ENCODE results near the gene UQCC5.

Gene UQCC5

DNA sequence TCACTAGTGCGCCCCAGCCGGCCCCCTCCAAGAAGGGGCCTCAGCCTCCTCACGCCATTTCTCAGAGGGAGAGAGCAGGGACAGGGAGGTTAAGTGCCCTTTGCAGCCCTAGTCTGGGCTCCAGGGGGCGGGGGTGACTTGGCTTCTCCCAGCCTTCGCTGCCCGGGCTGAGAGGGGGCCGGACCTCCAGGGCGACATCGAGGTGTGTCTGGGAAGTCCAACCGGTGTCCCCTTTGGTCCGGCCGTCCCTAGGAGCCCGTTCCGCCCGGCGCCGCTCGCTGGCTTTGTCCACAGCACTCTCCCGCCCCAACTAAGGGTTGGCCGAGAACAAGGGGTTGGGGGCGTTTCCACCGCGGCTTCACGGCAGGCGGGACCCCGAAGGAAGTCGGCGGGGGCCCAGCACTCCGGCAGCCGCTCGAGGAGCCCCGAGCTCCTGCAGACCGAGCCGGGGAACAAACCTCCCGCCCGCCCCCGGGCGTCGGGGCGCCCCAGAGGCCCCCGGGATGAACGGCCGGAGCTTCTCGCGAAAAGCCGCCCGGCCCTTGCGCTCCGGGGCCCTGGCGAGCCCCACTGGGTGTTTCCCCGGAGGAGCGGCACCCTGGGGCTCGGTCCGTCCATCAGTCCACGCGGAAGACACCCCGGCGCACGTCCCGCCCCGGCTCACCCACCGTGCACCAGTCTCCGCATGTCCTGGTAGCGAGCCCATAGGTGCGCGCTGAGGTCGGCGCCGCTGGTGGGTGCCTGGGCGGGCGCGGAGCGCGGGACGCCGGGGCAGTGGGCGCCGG lies 3.4 kb upstream of the UQCC5 start:
- DNase-seq: peak in 1 of 56 donors; percentile 36

GRCh38 chr3:52533623-52534280 lies 2.7 kb upstream of the UQCC5 start, which contains the start of gene NT5DC2:
Gene NT5DC2, minus strand, starts transcription at chr3:52533857. Its CDS starts 120 bp downstream, at chr3:52533737.
- DNase-seq: peak in 30 of 56 donors; percentile 22 to 79 (median 46)

- DNase-seq: peak in 2 of 56 donors; percentile 37 to 52
Observed at GRCh38 chr3:52534281-52535183, 1.9 kb upstream of the UQCC5 start.

DNA sequence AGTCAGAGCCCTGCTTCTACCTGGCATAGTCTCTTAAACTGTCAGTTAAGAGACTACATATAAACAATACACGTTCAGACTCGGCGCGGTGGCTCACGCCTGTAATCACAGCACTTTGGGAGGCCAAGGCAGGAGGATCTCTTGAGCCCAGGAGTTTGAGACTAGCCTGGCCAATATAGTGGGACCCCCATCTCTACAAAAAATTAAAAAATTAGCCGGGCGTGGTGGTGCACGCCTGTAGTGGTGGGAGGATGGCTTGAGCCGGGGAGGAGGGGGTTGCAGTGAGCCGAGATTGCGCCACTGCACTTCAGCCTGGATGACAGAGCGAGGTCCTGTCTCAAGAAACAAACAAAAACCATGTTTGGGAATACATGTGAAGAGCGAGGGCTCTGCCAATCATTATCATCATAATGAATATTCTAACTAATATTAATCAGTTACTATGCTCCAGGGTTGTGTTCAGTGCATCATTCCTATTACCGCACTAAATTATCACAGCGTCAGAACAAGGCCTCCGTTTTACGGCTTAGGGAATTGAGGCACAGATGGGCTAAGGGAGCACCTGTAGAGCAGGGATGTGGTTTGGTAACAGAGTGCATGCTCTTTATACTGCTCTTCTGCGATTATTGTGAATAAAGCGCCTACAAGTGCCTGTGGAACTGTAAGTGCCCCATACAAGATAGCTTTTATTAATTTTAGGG lies 844 bp upstream of the UQCC5 start:
- DNase-seq: no peak

GRCh38 chr3:52536112-52536368 lies 365 bp upstream of the UQCC5 start:
- DNase-seq: no peak

GRCh38 chr3:52537165-52537620 lies 788 bp downstream of the UQCC5 start:
- DNase-seq: peak in 1 of 56 donors; percentile 50

- peak in 1 of 56 donors; percentile 36 for DNase-seq
Observed at GRCh38 chr3:52537726-52538421, 1.5 kb downstream of the UQCC5 start.

GRCh38 chr3:52539010-52539653 lies 2.7 kb downstream of the UQCC5 start:
- no peak for DNase-seq

DNA sequence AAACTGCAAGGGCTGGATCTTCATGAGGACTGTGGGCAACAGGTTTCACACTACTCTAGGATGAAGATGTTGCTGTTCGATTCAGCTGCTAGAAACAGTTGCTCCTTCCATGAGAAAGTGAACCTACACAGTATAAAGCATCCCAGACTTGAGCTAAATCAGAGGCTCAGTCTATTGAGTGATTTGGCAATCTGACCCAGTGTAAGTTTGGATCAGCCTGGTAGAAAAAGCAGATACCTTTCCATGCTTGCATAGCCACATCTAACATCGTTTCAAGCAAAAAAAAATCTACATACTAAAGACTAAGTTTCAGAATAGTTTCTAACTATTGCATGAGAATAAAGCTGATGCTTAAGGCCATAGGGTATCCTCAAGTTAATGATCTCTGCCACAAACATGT lies 4.6 kb downstream of the UQCC5 start:
- DNase-seq: no peak

GRCh38 chr3:52544937-52545336 lies 8.5 kb downstream of the UQCC5 start:
- DNase-seq: no peak

DNA sequence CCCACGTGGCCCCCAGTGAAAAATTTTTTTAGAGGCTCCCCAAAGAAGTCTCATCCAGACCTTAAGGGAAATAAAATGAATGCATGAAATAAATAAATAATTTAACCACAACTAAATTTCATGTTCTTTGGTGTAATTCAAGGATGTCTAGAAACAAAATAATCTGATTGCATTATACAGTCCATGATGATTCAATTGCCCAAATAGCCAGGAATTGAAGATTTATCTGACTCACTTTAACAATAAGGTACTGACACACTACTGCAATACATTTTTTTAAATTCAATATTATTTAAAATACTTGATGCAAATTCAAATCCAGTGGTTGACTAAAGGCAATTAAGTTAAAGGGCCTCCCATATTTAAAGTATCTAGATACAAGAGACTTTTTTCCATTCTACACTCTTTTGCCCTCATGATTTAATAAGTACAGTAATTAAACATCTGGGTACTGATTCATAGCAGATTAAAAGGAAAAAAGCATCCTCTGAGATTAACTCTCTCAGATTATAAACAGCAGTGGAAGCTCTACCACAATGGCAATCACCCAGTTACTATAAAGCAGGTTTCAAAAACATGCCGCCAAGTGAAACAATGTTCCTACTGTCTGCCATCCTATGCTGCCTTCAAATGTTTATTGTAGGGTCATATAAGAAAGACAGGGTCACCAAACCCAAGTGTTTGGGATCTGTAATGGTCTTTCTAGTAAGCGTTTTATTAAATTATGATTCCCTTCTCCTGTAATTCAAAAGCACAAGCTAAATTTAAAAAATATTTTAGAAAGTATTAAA lies 9.9 kb downstream of the UQCC5 start:
- DNase-seq: no peak

GRCh38 chr3:52547143-52547542 lies 10.7 kb downstream of the UQCC5 start:
- DNase-seq: no peak

- no peak for DNase-seq
Observed at GRCh38 chr3:52551118-52551517, 14.7 kb downstream of the UQCC5 start.

DNA sequence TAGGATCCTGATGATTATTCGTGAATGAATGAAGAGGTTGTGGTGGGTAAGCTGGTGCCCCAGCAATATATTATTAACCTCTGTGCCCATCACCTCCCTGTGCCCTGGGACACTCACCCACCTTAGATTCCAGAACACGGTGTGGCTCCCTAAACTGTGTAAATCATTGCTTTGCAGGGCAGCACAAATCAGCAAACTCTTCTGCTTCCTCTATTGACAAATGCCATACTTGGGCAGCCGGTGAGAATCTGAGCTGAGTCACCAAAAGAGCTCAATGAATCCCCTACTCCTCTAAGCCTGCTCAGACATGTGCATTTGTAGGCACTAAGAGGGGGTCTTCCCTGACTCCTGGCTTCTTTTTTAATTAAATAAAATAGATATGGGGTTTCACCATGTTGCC lies 15.7 kb downstream of the UQCC5 start:
- no peak for DNase-seq

GRCh38 chr3:52554026-52554755 lies 17.8 kb downstream of the UQCC5 start:
- DNase-seq: no peak

DNA sequence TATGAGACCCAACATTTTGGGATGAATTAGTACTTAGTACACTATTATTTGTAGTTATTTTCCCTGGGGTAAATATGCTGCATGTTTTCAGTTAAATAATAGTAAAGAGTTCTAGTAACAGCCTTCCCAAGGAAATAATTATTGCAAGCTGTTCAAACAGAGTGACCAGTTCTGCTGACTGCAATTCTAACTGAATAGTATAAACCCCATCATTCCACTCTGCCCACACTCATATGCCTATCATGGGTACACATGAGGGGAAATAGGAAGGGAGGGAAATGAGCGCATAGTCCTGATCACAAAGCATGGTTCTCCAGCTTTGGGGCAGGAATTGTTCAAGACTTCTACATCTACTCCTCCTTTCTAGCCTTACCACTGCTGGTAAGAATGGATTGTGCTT lies 18.7 kb downstream of the UQCC5 start:
- no peak for DNase-seq

DNA sequence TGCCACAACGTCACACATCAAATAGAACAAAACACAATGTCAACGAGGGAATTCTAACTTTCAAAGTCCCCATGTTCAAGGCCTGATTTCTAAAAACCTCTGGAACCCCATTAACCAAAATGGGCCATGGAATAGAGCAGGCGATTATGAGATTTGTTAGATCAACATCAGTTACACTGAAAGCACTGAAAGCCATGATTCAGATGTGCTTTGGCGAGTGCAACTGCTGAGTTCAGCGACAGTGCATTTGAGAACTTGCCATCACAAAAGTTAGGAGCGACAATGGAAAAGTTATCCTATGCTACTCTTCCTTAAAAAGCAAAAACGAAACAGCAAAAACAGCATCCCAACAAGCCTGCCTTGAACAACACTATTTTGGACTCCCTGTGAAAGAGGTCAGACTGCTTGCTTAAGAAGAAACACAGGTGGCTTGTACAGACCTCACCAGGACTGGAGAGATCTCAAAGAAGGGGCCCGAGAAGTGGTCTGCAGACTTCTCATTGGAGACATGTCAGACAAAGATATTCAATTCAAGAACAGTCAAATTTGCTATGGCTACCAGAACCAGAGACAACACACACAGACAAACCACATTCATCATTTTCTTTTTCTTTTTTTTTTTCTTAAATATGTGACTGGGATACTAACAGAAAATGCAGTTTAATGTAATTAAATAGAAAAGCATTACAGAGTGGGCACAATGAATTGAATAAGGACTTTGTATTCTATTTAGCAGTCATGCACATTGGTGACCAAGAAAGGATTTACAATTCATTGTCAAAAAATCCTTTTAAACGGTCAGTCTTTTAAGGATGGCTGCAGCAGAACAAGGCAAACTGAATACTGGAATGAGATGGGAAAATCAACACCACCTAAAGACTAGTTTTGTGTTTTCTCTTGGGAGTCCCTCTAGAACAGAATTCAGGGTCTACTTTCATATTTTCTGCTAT lies 20.9 kb downstream of the UQCC5 start:
- DNase-seq: peak in 1 of 56 donors; percentile 16

Measured in nucleus accumbens (tissue), 56 donors.